Measurements from ENCODE around the gene RABGAP1L. TPM values are rescaled to one million over a fixed set of nuclear protein-coding genes. Genes with fewer than 3 reads are reported as not detected.

Gene RABGAP1L
- total RNA-seq, 1 donor from 2014 or later: 44.1 TPM

DNA sequence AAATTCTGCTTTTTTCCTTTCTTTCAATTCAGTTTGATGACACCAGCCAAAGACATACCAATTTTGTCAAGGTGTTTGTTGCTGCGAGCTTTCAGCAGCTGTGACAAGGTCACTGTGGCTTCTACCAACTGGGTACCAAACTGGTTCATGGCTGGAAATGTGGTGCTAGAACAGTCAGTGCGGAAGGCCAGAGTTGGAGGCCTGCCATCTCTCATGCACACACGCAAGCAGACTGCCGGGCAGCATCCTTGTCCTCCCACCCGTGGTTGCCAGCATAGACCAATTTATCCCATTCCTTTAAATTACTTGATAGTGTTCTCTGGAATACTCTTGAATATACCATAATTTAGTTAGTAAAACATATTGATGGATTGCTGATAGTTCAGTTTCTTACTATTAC lies 208.6 kb downstream of the RABGAP1L start:
- H3K4me1 Mint-ChIP-seq (ENCODE audit: low read depth, unreplicated experiment): no peaks in the 10 kb centered on the region
- H3K27ac Mint-ChIP-seq (ENCODE audit: unreplicated experiment): no peak overlapping the region
- H3K4me3 Mint-ChIP-seq (ENCODE audit: unreplicated experiment): no peak overlapping the region
- no peaks in the 10 kb centered on the region for H3K36me3 Mint-ChIP-seq (ENCODE audit: unreplicated experiment)
- TF ChIP-seq, protein P1, sequence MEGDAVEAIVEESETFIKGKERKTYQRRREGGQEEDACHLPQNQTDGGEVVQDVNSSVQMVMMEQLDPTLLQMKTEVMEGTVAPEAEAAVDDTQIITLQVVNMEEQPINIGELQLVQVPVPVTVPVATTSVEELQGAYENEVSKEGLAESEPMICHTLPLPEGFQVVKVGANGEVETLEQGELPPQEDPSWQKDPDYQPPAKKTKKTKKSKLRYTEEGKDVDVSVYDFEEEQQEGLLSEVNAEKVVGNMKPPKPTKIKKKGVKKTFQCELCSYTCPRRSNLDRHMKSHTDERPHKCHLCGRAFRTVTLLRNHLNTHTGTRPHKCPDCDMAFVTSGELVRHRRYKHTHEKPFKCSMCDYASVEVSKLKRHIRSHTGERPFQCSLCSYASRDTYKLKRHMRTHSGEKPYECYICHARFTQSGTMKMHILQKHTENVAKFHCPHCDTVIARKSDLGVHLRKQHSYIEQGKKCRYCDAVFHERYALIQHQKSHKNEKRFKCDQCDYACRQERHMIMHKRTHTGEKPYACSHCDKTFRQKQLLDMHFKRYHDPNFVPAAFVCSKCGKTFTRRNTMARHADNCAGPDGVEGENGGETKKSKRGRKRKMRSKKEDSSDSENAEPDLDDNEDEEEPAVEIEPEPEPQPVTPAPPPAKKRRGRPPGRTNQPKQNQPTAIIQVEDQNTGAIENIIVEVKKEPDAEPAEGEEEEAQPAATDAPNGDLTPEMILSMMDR (IDR thresholded peaks at IDR 0.05; ENCODE audit: partially characterized antibody, unreplicated experiment): no peak
- H3K9me3 Mint-ChIP-seq (ENCODE audit: unreplicated experiment): peaks cover 2% of the 10 kb centered on the region
- DNase-seq: no peak
- H3K27me3 Mint-ChIP-seq (ENCODE audit: unreplicated experiment): no peaks in the 10 kb centered on the region

DNA sequence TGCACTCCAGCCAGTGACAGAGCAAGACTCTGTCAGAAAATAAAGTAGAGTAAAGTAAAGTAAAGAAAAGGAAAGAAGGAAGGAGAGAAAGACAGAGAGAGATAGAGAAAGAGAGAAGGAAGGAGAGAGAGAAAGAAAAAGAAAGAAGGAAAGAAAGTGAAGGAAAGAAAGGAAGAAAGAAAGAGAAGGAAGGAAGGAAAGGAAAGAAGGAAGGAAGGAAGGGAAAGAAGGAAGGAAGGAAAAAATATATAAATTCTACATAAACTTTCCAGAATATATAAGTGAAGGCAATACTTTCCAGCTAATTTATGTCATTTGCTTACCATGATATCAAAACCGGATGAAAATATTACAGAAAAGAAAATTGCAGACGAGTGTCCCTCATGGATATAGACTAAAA lies 216.7 kb downstream of the RABGAP1L start:
- H3K27ac Mint-ChIP-seq (ENCODE audit: unreplicated experiment): no peak overlapping the region
- H3K4me1 Mint-ChIP-seq (ENCODE audit: low read depth, unreplicated experiment): no peaks in the 10 kb centered on the region
- H3K9me3 Mint-ChIP-seq (ENCODE audit: unreplicated experiment): no peaks in the 10 kb centered on the region
- H3K36me3 Mint-ChIP-seq (ENCODE audit: unreplicated experiment): no peaks in the 10 kb centered on the region
- H3K4me3 Mint-ChIP-seq (ENCODE audit: unreplicated experiment): no peak overlapping the region
- H3K27me3 Mint-ChIP-seq (ENCODE audit: unreplicated experiment): no peaks in the 10 kb centered on the region
- no peak for DNase-seq
- TF ChIP-seq, protein P1 (IDR thresholded peaks at IDR 0.05; ENCODE audit: partially characterized antibody, unreplicated experiment): no peak

DNA sequence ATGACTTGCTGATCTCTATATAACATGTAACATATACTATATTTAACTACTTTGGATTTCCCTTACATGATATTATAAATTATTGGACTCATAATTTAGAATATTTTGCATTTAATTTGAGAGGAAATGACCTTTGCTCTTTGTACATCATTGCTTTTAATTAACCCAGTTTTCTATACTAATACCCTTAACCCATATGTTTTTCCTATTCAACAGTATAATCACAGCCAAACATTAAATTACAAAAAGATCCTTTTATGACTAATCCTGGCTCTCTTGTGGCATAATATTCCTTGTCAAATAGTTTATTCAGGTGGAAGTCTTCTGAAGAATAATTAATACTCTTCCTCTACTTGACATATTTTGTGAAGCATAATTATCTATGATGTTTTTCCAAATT lies 232.4 kb downstream of the RABGAP1L start:
- Mint-ChIP-seq H3K27ac (ENCODE audit: unreplicated experiment) (no peak overlapping the region), H3K4me1 (ENCODE audit: low read depth, unreplicated experiment) (no peaks in the 10 kb centered on the region), H3K27me3 (ENCODE audit: unreplicated experiment) (no peaks in the 10 kb centered on the region), H3K4me3 (ENCODE audit: unreplicated experiment) (no peak overlapping the region), H3K9me3 (ENCODE audit: unreplicated experiment) (no peaks in the 10 kb centered on the region), H3K36me3 (ENCODE audit: unreplicated experiment) (no peaks in the 10 kb centered on the region)
- DNase-seq: no peak
- TF ChIP-seq, protein P1 (IDR thresholded peaks at IDR 0.05; ENCODE audit: partially characterized antibody, unreplicated experiment): no peak

DNA sequence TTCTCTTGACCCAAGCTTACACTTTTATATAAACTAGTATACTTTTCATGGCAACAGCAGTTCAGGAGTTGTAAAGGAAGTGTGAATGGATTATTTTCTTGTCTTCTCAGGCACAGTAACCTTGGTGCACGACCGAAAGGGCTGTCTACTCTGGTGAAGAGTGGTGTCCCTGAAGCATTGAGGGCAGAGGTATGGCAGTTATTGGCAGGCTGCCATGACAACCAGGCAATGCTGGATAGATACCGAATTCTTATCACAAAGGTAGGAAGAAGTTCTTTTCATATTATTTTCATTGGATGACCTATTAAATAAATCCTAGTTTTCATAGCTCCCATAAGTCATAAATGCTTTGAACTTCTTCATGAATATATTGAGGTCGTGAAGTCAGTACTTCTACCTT lies 234.6 kb downstream of the RABGAP1L start:
- Mint-ChIP-seq H3K36me3 (ENCODE audit: unreplicated experiment) (no peaks in the 10 kb centered on the region), H3K9me3 (ENCODE audit: unreplicated experiment) (no peaks in the 10 kb centered on the region), H3K4me1 (ENCODE audit: low read depth, unreplicated experiment) (no peaks in the 10 kb centered on the region), H3K27me3 (ENCODE audit: unreplicated experiment) (no peaks in the 10 kb centered on the region), H3K4me3 (ENCODE audit: unreplicated experiment) (no peak overlapping the region), H3K27ac (ENCODE audit: unreplicated experiment) (no peak overlapping the region)
- TF ChIP-seq, protein P1 (IDR thresholded peaks at IDR 0.05; ENCODE audit: partially characterized antibody, unreplicated experiment): no peak
- no peak for DNase-seq

DNA sequence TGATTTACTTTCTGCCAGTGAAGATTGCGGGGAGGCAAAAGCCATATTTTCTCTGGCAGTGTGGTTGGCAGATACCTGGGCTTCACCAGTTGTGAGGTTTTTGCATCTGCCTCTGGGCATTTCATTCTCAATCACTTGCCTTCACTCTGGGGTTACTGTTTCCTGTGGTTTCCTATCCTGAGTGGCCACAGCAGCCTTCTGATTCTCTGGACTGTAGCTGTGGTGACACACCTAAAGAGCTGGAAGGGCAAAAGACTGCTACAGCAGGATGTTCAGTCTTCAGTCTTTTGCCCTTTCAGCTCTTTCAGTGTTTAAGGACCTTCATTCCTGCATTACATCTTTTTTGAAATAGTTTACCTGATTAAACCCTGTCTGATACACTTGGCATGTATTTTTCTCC lies 237.9 kb downstream of the RABGAP1L start:
- Mint-ChIP-seq H3K27me3 (ENCODE audit: unreplicated experiment) (no peaks in the 10 kb centered on the region), H3K4me1 (ENCODE audit: low read depth, unreplicated experiment) (no peaks in the 10 kb centered on the region), H3K36me3 (ENCODE audit: unreplicated experiment) (no peaks in the 10 kb centered on the region), H3K9me3 (ENCODE audit: unreplicated experiment) (no peaks in the 10 kb centered on the region), H3K27ac (ENCODE audit: unreplicated experiment) (no peak overlapping the region), H3K4me3 (ENCODE audit: unreplicated experiment) (no peak overlapping the region)
- no peak for DNase-seq
- TF ChIP-seq, protein P1 (IDR thresholded peaks at IDR 0.05; ENCODE audit: partially characterized antibody, unreplicated experiment): no peak

All from glutamatergic neuron (in vitro differentiated cells).